ENCODE data around the gene PERCC1. TPM values are rescaled to one million over a fixed set of nuclear protein-coding genes. Genes with fewer than 3 reads are reported as not detected.

Gene PERCC1
- total and polyA plus RNA-seq, 3 donors from 2014 or later: 0.31 to 0.71 TPM; not detected in 1

DNA sequence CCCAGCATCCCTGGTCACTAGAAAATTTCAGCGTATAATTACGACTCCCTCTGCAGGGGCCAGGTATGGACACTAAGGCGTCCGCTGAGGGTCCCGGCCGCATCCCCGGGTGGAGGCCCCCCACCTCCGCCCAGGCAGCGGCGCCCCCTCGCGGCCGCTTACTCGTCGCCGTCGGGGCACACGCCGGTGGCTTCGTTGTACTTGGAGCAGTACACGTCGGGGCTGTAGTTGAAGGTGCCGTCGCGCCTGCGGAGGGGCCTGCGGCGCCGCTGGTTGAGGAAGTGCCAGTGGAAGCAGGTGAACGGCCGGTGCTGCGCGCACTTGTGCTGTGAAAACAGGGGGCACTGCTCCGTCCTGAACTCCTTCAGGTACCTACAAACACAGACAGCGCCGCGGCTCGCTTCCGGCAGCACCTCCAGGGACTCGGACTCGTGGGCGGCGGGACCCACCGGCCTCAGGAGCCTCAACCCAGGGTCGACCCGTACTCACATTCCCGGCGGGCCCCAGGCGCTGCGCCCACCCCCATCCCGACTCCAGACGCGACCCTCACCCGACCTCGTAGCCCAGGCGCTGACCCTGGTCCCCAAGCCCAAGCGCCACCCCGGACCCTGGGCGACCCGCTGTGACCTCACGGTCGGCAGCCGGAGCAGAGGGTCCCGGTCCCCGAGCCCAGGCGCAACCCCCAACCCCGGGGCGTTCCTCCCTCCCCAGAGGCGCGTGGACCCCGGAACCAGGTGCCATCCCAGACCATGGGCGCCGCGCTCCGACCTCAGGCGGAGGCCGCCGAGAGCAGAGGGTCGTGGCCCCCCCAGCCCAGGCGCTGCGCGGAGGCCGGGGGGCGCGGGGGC is 17.0 kb upstream of the PERCC1 start:
- Histone ChIP-seq H3K9me3 (no peaks in the 10 kb centered on the region), H3K27ac (peak overlapping the region; percentile 73 to 87), H3K36me3 (ENCODE audit: low read depth, missing control alignments) (no peaks in the 10 kb centered on the region), H3K4me1 (peaks cover 7% of the 10 kb centered on the region), H3K27me3 (no peaks in the 10 kb centered on the region), H3K4me3 (peak overlapping the region; percentile 81 to 88)
- intact Hi-C loops (cut with DNase I; ENCODE audit: low total_unique reads): no loop called here
- peak; percentile 67 for DNase-seq
- TF ChIP-seq POLR2A (IDR thresholded peaks at IDR 0.05): no peak
- TF ChIP-seq, protein P1, sequence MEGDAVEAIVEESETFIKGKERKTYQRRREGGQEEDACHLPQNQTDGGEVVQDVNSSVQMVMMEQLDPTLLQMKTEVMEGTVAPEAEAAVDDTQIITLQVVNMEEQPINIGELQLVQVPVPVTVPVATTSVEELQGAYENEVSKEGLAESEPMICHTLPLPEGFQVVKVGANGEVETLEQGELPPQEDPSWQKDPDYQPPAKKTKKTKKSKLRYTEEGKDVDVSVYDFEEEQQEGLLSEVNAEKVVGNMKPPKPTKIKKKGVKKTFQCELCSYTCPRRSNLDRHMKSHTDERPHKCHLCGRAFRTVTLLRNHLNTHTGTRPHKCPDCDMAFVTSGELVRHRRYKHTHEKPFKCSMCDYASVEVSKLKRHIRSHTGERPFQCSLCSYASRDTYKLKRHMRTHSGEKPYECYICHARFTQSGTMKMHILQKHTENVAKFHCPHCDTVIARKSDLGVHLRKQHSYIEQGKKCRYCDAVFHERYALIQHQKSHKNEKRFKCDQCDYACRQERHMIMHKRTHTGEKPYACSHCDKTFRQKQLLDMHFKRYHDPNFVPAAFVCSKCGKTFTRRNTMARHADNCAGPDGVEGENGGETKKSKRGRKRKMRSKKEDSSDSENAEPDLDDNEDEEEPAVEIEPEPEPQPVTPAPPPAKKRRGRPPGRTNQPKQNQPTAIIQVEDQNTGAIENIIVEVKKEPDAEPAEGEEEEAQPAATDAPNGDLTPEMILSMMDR (IDR thresholded peaks at IDR 0.05): peak; percentile 47 to 68 (median 54)
- WGBS, 2 donors: 0 to 2% methylated on average over 2 to 75 of the region's 85 CpGs

DNA sequence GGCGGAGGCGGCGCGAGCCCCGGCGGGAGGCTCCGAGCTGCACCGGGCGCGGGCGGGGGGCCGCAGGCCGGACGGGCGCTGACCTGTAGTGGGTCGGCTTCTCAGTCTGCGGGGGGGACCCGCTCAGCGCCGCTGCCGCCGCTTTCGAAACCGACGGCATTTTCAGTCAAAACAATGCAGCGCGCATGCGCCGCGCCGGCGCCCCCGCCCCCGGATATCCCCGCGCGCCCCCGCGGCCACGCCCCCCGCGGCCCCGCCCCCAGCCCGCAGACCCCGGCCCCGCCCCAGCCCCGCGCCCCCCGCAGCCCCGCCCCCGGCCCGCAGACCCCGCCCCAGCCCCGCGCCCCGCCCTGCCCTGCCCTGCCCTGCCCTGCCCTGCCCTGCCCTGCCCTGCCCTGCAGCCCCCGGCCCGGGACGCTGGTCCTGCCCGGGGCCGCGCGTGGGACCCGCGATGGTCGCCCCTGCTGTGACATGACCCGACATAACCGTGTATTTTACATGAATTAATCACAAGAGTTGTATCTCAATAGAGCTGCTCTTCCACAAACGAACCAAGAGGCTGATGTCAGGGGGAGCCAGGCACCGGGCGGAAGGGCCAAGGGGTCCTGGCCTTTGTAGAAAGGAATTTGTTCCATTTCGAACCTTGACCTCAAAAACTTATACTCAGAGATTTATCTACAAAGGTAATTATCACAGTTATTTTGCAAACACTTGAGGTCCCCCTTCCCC is 16.2 kb upstream of the PERCC1 start, which contains the start of gene UNKL:
Gene UNKL, minus strand, starts transcription at position 173 of the 729 bp plus-strand sequence. Its CDS starts 13 bp downstream, at position 160.
- Histone ChIP-seq H3K36me3 (ENCODE audit: low read depth, missing control alignments) (no peaks in the 10 kb centered on the region), H3K9me3 (no peaks in the 10 kb centered on the region), H3K4me3 (peak within 1 kb of the TSS; percentile 81 to 88), H3K27ac (peak within 1 kb of the TSS; percentile 76 to 87), H3K27me3 (no peaks in the 10 kb centered on the region), H3K4me1 (peaks cover 10% of the 10 kb centered on the region)
- 8 to 9% methylated on average over 5 to 7 of the region's 72 CpGs for WGBS, 2 donors
- peak; percentile 76 for DNase-seq
- intact Hi-C loops (cut with DNase I; ENCODE audit: low total_unique reads): no loop called here
- no peak for TF ChIP-seq POLR2A (IDR thresholded peaks at IDR 0.05)

DNA sequence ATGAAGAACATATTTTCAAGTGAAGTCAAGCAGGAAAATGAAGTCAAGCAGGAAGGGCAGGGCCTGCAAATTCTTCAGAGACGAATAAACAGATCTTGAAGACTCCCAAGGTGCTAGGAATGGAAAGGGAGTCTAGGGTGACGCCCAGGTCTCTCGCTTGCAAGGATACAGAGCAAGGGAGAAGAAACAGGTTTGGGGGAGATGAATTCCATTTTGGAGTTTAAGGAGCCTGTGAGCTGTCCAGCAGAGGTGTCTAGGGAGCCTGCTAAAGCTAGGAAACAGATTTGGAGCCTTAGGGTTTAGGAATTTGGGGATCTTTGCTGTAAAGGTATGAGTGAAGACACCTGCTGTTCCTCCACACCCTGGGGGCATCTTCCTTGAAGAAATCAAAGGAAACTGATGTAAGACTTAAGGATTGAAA is 14.3 kb upstream of the PERCC1 start:
- DNase-seq: no peak
- intact Hi-C loops (cut with DNase I; ENCODE audit: low total_unique reads): no loop called here

DNA sequence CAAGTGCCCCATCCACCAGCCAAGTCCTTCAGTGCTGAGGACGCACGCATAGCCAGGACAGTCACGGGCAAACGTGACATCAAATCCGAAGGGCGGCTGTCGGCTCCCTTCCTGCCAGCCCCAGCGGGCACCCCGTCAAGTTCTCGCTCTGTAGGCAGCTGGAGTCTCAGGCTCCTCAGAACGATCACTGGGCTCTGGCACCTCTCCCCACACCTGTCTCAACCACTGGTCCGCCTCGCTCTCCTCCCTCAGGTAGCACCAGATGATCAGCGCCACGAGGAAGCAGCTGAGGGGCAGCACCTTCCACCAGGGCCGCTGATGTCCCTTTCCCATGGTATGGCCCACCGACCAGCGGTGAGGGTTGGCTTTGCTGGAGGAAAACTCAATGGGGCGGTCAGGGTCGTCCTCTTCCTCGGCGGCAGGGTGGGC is 10.8 kb upstream of the PERCC1 start:
- WGBS, 2 donors: 2 to 4% methylated on average over 10 to 22 of the region's 22 CpGs
- H3K36me3 ChIP-seq (ENCODE audit: low read depth, missing control alignments): no peaks in the 10 kb centered on the region
- no peak for DNase-seq
- H3K27ac ChIP-seq: peak overlapping the region; percentile 2 to 60
- intact Hi-C loops (cut with DNase I; ENCODE audit: low total_unique reads): no loop called here
- peak overlapping the region; percentile 88 to 95 for H3K4me3 ChIP-seq
- peaks cover 15% of the 10 kb centered on the region for H3K4me1 ChIP-seq
- H3K27me3 ChIP-seq: no peaks in the 10 kb centered on the region
- TF ChIP-seq POLR2A (IDR thresholded peaks at IDR 0.05): no peak
- no peaks in the 10 kb centered on the region for H3K9me3 ChIP-seq

More for the DNA sequence above, 14.3 kb upstream of the PERCC1 start:
- no peaks in the 10 kb centered on the region for H3K9me3 ChIP-seq
- no peaks in the 10 kb centered on the region for H3K36me3 ChIP-seq (ENCODE audit: low read depth, missing control alignments)
- no peaks in the 10 kb centered on the region for H3K27me3 ChIP-seq
- 64 to 72% methylated on average over 3 of the region's 3 CpGs for WGBS, 2 donors
- H3K4me3 ChIP-seq: no peak overlapping the region
- H3K27ac ChIP-seq: no peak overlapping the region
- H3K4me1 ChIP-seq: peaks cover 18% of the 10 kb centered on the region
- TF ChIP-seq, protein P1 (IDR thresholded peaks at IDR 0.05): no peak

DNA sequence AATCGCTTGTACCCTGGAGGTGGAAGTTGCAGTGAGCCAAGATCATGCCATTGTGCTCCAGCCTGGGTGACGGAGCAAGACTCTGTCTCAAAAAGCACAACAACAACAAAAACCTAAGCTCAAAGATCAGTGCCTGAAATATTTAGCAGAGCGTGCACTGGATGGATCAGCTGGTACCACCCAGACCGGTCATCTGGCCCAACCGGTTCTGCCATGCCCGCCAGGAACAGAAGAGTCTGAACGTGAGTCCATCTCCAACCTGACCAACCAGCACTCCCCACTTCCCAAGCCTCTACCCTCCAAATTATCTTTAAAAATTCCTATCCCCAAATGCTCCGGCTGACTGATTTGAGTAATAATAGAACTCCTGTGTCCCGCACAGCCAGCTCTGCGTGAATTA is 8.8 kb upstream of the PERCC1 start:
- Histone ChIP-seq H3K4me1 (peaks cover 22% of the 10 kb centered on the region), H3K4me3 (no peak overlapping the region), H3K27me3 (no peaks in the 10 kb centered on the region), H3K27ac (peak overlapping the region in 1 of 2 donors; percentile 91), H3K9me3 (no peaks in the 10 kb centered on the region), H3K36me3 (ENCODE audit: low read depth, missing control alignments) (no peaks in the 10 kb centered on the region)
- 81 to 86% methylated on average over 8 to 10 of the region's 10 CpGs for WGBS, 2 donors
- DNase-seq: no peak
- no peak for TF ChIP-seq POLR2A (IDR thresholded peaks at IDR 0.05)
- TF ChIP-seq, protein P1 (IDR thresholded peaks at IDR 0.05): no peak
- intact Hi-C loops (cut with DNase I; ENCODE audit: low total_unique reads): no loop called here

All from testis (tissue), 3 donors.